Sigmoid colon (tissue), 4 donors: Measurements from ENCODE around the gene SSBP3.

Experiments
- CTCF ChIP-seq, 4 experiments: fragments of 450-650 bp in 3 of 4; fragments of 200-600 bp in 1 of 4; IDR thresholded peaks; one replicate each; pipeline ENCODE4 v1.5.1; 2016 to 2019; ENCODE audit warnings: antibody characterized with exemption in 4 of 4, mild to moderate bottlenecking in 3 of 4, moderate library complexity in 2 of 4
- POLR2A ChIP-seq, 2 donors: fragments of 450-650 bp; IDR thresholded peaks; one replicate each; pipeline ENCODE4 v1.6.1; 2016; ENCODE audit warnings: antibody characterized with exemption in 2 of 2, mild to moderate bottlenecking in 2 of 2, moderate library complexity in 2 of 2
- POLR2AphosphoS5 ChIP-seq, 4 donors: sonication (generic); formaldehyde crosslinking; IDR thresholded peaks; one replicate each; pipeline ENCODE4 v1.6.1; 2017; ENCODE audit warnings: antibody characterized with exemption in 4 of 4

- TF ChIP-seq POLR2AphosphoS5 (IDR thresholded peaks at IDR 0.05) (peak; percentile 25 to 72 (median 69)), CTCF (IDR thresholded peaks at IDR 0.05) (peak in 2 of 4 experiments; percentile 24 to 32), POLR2A (IDR thresholded peaks at IDR 0.05) (no peak)
Measured at GRCh38 chr1:54275349-54275748, 130.8 kb downstream of the SSBP3 start.
